Measurements from ENCODE around the gene PRELP.
"Not testable (repeated sequence)": the region's sequence is repeated elsewhere in the genome, so short reads cannot be mapped to it uniquely, and the experiment has no call there.

- TF ChIP-seq SP1 (IDR thresholded peaks at IDR 0.05; ENCODE audit: low read depth, low read length); SIX5 (IDR thresholded peaks at IDR 0.05; ENCODE audit: low read depth, low read length, severe bottlenecking); CTCF (IDR thresholded peaks at IDR 0.05 in 2 of 3, conservative IDR thresholded peaks at IDR 0.05 in 1 of 3; ENCODE audit: control insufficient read depth in 2 of 3, extremely low read depth in 1 of 3, insufficient read depth in 1 of 3, low read depth in 3 of 3, low read length in 3 of 3); CEBPB (IDR thresholded peaks at IDR 0.05; ENCODE audit: borderline replicate concordance in 1 of 2, low read depth in 2 of 2, low read length in 2 of 2); RCOR1 (conservative IDR thresholded peaks at IDR 0.05; ENCODE audit: low read depth, low read length); POLR2AphosphoS5 (IDR thresholded peaks at IDR 0.05; ENCODE audit: low read length); POLR2A (IDR thresholded peaks at IDR 0.05; ENCODE audit: low read depth, low read length); STAT3 (IDR thresholded peaks at IDR 0.05; ENCODE audit: low read depth, low read length); MAX (IDR thresholded peaks at IDR 0.05; ENCODE audit: low read depth, low read length); SRF (IDR thresholded peaks at IDR 0.05; ENCODE audit: low read depth in 2 of 2, low read length in 2 of 2); BHLHE40 (IDR thresholded peaks at IDR 0.05; ENCODE audit: borderline replicate concordance in 1 of 2, low read depth in 2 of 2, low read length in 1 of 2); ZBTB4 (CRISPR knock-in tag; IDR thresholded peaks at IDR 0.05); YY1 (IDR thresholded peaks at IDR 0.05; ENCODE audit: low read depth, low read length): not testable (repeated sequence)
These were observed 42.5 kb downstream of the PRELP start for GRCh38 chr1:203518139-203518538.

Data from GM12878 (cell line).